PFSK-1 (cell line): ENCODE data around the gene ATXN1.

ENCODE experiments used
- POLR2AphosphoS5 ChIP-seq: IDR thresholded peaks from 2 replicates; pipeline ENCODE4 v1.6.1; 2012; ENCODE audit warnings: low read depth, mild to moderate bottlenecking, control low read depth, low read length, moderate library complexity
- REST ChIP-seq, 2 experiments: IDR thresholded peaks; 2 replicates each; pipeline versions ENCODE4 v1.6.1 to v1.8.0; 2011 to 2012; ENCODE audit warnings: low read depth in 2 of 2, low read length in 2 of 2, control low read depth in 1 of 2, inconsistent platforms in 1 of 2, mild to moderate bottlenecking in 1 of 2, moderate library complexity in 1 of 2; ENCODE audit not compliant: insufficient read depth in 1 of 2
- SIN3A ChIP-seq: IDR thresholded peaks from 2 replicates; pipeline ENCODE4 v1.6.1; 2012; ENCODE audit warnings: mild to moderate bottlenecking, low read length, moderate library complexity, borderline replicate concordance; ENCODE audit not compliant: insufficient read depth
- TAF1 ChIP-seq: IDR thresholded peaks from 2 replicates; pipeline ENCODE4 v1.6.1; 2012; ENCODE audit warnings: low read length, control low read depth, borderline replicate concordance; ENCODE audit not compliant: insufficient read depth

GRCh38 chr6:16759181-16759645, 2.0 kb downstream of the ATXN1 start:
- TF ChIP-seq SIN3A (no peak), POLR2AphosphoS5 (peak; percentile 41; the same call in 1 of the 2 replicates), REST (IDR thresholded peaks at IDR 0.05; ENCODE audit: insufficient read depth in 1 of 2, low read depth in 2 of 2, low read length in 2 of 2) (no peak), TAF1 (no peak)
